Measurements from ENCODE around the gene ABCF2.

- TF ChIP-seq CTCF (IDR thresholded peaks at IDR 0.05) (no peak), POLR2A (IDR thresholded peaks at IDR 0.05) (no peak)
These were observed 35.5 kb downstream of the ABCF2 start for GRCh38 chr7:151191544-151191943.

Data from heart left ventricle (tissue), 13 donors.